ENCODE results near the gene AOPEP.
A peak's percentile ranks its signal among the peaks of the same experiment; 100 is the strongest.

AOPEP gene

DNA sequence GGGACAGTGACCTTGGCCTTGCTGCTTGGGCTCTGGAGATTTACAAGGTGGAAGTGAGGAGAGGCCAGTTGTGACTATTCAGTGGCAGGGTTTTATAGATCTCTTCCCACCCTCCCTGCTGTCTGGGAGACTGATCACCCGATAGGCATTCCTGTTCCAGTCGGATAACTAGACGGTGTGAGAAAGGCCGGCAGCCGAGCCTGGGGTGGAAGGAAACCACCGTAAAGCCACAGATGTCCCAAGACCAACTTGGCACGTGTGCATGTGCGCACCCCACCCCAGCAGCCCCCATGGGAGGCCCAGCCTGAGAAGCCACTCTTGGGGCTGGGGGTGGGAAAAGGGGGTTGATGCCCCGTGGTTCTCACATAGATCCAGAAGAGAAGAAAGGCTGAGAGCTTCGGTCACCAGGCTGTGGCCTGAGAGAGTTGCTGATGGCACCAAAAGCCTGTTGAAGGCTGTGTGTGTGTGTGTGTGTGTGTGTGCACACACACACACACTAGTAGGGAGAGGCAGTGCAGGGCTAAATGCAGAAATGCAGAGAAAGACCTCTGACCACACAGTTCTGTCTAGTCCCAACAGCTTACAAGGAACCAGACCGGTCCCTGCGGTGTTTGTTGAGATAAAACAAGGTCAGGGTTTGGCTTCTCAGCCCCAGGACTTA lies 365.2 kb downstream of the AOPEP start:
- no peaks in the 10 kb centered on the region for H3K27me3 ChIP-seq (ENCODE audit: control insufficient read depth in 1 of 2, insufficient read depth in 2 of 2, low read length in 2 of 2)
- no peak overlapping the region for H3K4me3 ChIP-seq (ENCODE audit: low read depth in 1 of 2, low read length in 2 of 2)
- H3K9ac ChIP-seq (ENCODE audit: low read depth in 1 of 2, low read length in 2 of 2) = peak overlapping the region in 1 of 2 donors; percentile 2
- no peaks in the 10 kb centered on the region for H3K9me3 ChIP-seq (ENCODE audit: control insufficient read depth in 1 of 2, low read length in 2 of 2)
- peak overlapping the region; percentile 51 for H3K27ac ChIP-seq (ENCODE audit: low read depth, low read length)
- peaks cover 20 to 30% of the 10 kb centered on the region in 2 donors for H3K4me1 ChIP-seq (ENCODE audit: control insufficient read depth in 1 of 2, insufficient read depth in 2 of 2, low read length in 2 of 2)
- H3K36me3 ChIP-seq (ENCODE audit: control insufficient read depth in 1 of 2, insufficient read depth in 2 of 2, low read length in 2 of 2) = peaks cover 2 to 6% of the 10 kb centered on the region in 2 donors

DNA sequence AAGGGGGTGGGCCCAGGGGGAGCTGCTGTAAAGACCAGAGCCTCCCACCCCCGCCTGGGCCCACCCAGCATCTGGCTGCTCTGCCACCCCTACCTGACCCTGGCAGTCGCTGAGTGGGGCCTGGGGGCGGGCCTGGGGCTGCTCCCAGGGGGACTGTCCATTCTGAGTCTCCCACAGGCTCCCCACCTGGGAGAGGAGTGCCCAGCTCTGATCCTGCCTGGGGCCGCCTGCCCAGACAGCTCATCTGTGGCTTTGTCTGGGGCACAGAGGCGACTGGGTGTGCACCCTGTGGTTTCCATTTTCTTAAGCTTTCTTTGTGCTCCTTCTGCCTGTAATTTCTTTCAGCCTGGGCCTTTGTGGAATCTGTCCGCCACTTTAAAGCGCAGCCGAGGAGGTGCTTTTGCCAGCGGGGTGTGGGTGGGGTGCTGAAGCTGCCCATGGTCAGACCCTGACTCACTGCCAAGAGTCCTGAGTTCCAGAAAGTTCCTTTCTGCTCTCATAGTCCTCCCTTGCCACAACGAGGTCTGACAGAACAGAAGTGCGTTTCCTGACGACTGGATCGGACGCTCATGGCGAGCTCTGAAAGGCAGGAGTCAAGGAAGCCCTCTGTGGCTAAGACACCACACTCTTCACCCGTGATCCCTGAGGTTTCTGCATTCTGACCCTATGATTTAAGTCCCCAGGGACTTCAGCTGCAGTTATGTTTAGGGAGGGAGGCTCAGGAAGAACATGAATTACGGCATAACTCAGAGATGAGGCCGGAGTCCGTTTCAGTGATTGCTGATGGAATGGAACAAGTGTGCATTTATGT lies 366.0 kb downstream of the AOPEP start:
- H3K27me3 ChIP-seq (ENCODE audit: control insufficient read depth in 1 of 2, insufficient read depth in 2 of 2, low read length in 2 of 2) = no peaks in the 10 kb centered on the region
- no peak overlapping the region for H3K4me3 ChIP-seq (ENCODE audit: low read depth in 1 of 2, low read length in 2 of 2)
- H3K9ac ChIP-seq (ENCODE audit: low read depth in 1 of 2, low read length in 2 of 2) = no peak overlapping the region
- H3K9me3 ChIP-seq (ENCODE audit: control insufficient read depth in 1 of 2, low read length in 2 of 2) = no peaks in the 10 kb centered on the region
- peak overlapping the region; percentile 37 for H3K27ac ChIP-seq (ENCODE audit: low read depth, low read length)
- peaks cover 3 to 4% of the 10 kb centered on the region in 2 donors for H3K36me3 ChIP-seq (ENCODE audit: control insufficient read depth in 1 of 2, insufficient read depth in 2 of 2, low read length in 2 of 2)
- H3K4me1 ChIP-seq (ENCODE audit: control insufficient read depth in 1 of 2, insufficient read depth in 2 of 2, low read length in 2 of 2) = peaks cover 20 to 30% of the 10 kb centered on the region in 2 donors

DNA sequence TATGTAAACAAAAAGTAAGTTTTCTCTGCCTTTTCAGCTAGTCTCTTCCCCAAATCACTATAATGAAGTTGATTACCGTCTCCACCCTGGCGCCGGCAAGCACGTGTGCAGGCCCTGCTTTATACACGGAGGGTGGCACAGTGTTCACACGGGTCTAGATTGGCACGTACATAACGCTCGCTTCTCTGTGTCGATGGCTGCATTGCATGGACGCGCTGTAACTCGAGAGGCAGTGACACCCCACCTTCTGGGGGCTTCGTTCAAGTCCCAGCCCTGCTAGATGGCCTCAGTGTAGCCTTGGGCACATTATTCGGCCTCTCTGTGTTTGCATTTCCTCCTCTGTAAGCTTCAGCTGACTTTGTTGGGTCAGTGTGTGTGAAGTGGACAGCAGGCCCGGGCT lies 367.1 kb downstream of the AOPEP start:
- H3K9me3 ChIP-seq (ENCODE audit: control insufficient read depth in 1 of 2, low read length in 2 of 2) = no peaks in the 10 kb centered on the region
- H3K4me1 ChIP-seq (ENCODE audit: control insufficient read depth in 1 of 2, insufficient read depth in 2 of 2, low read length in 2 of 2) = peaks cover 20 to 30% of the 10 kb centered on the region in 2 donors
- no peak overlapping the region for H3K4me3 ChIP-seq (ENCODE audit: low read depth in 1 of 2, low read length in 2 of 2)
- H3K36me3 ChIP-seq (ENCODE audit: control insufficient read depth in 1 of 2, insufficient read depth in 2 of 2, low read length in 2 of 2) = peaks cover 4 to 5% of the 10 kb centered on the region in 2 donors
- no peak overlapping the region for H3K27ac ChIP-seq (ENCODE audit: low read depth, low read length)
- no peak overlapping the region for H3K9ac ChIP-seq (ENCODE audit: low read depth in 1 of 2, low read length in 2 of 2)
- H3K27me3 ChIP-seq (ENCODE audit: control insufficient read depth in 1 of 2, insufficient read depth in 2 of 2, low read length in 2 of 2) = no peaks in the 10 kb centered on the region

- peaks cover 4 to 5% of the 10 kb centered on the region in 2 donors for H3K36me3 ChIP-seq (ENCODE audit: control insufficient read depth in 1 of 2, insufficient read depth in 2 of 2, low read length in 2 of 2)
- H3K4me1 ChIP-seq (ENCODE audit: control insufficient read depth in 1 of 2, insufficient read depth in 2 of 2, low read length in 2 of 2) = peaks cover 20 to 30% of the 10 kb centered on the region in 2 donors
- H3K27ac ChIP-seq (ENCODE audit: low read depth, low read length) = no peak overlapping the region
- H3K27me3 ChIP-seq (ENCODE audit: control insufficient read depth in 1 of 2, insufficient read depth in 2 of 2, low read length in 2 of 2) = no peaks in the 10 kb centered on the region
- no peak overlapping the region for H3K9ac ChIP-seq (ENCODE audit: low read depth in 1 of 2, low read length in 2 of 2)
- no peak overlapping the region for H3K4me3 ChIP-seq (ENCODE audit: low read depth in 1 of 2, low read length in 2 of 2)
- no peaks in the 10 kb centered on the region for H3K9me3 ChIP-seq (ENCODE audit: control insufficient read depth in 1 of 2, low read length in 2 of 2)
Observed at GRCh38 chr9:95094002-95094401, 367.5 kb downstream of the AOPEP start.

- peaks cover 17 to 22% of the 10 kb centered on the region in 2 donors for H3K4me1 ChIP-seq (ENCODE audit: control insufficient read depth in 1 of 2, insufficient read depth in 2 of 2, low read length in 2 of 2)
- peaks cover 15 to 16% of the 10 kb centered on the region in 2 donors for H3K36me3 ChIP-seq (ENCODE audit: control insufficient read depth in 1 of 2, insufficient read depth in 2 of 2, low read length in 2 of 2)
- H3K27ac ChIP-seq (ENCODE audit: low read depth, low read length) = no peak overlapping the region
- H3K27me3 ChIP-seq (ENCODE audit: control insufficient read depth in 1 of 2, insufficient read depth in 2 of 2, low read length in 2 of 2) = no peaks in the 10 kb centered on the region
- H3K4me3 ChIP-seq (ENCODE audit: low read depth in 1 of 2, low read length in 2 of 2) = no peak overlapping the region
- H3K9me3 ChIP-seq (ENCODE audit: control insufficient read depth in 1 of 2, low read length in 2 of 2) = no peaks in the 10 kb centered on the region
- no peak overlapping the region for H3K9ac ChIP-seq (ENCODE audit: low read depth in 1 of 2, low read length in 2 of 2)
Observed at GRCh38 chr9:95095641-95096355, 369.3 kb downstream of the AOPEP start.

DNA sequence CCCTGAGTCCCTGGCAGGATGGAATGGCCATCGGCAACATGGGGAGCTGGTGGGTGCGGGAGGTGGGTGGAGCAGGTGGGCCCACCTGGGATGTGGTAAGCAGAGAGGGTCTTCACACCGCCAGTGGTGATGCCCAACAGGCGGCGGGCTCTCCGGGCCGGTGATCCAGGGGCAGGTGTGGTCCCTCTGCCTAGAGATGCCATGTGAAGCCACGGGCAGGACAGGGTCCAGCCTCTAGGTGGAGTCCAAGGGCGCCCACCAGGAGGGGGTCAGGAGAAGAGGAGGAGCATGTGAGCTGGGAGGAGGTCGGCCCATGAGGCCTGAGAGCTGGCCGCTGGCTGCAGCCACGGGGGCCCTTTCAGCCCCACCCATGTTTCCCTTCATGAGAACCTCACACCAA lies 369.9 kb downstream of the AOPEP start:
- Histone ChIP-seq H3K9me3 (ENCODE audit: control insufficient read depth in 1 of 2, low read length in 2 of 2) (no peaks in the 10 kb centered on the region), H3K4me1 (ENCODE audit: control insufficient read depth in 1 of 2, insufficient read depth in 2 of 2, low read length in 2 of 2) (peaks cover 13 to 19% of the 10 kb centered on the region in 2 donors), H3K27me3 (ENCODE audit: control insufficient read depth in 1 of 2, insufficient read depth in 2 of 2, low read length in 2 of 2) (no peaks in the 10 kb centered on the region), H3K36me3 (ENCODE audit: control insufficient read depth in 1 of 2, insufficient read depth in 2 of 2, low read length in 2 of 2) (peaks cover 16% of the 10 kb centered on the region in 2 donors), H3K27ac (ENCODE audit: low read depth, low read length) (no peak overlapping the region), H3K4me3 (ENCODE audit: low read depth in 1 of 2, low read length in 2 of 2) (no peak overlapping the region), H3K9ac (ENCODE audit: low read depth in 1 of 2, low read length in 2 of 2) (no peak overlapping the region)

- peaks cover 9 to 15% of the 10 kb centered on the region in 2 donors for H3K4me1 ChIP-seq (ENCODE audit: control insufficient read depth in 1 of 2, insufficient read depth in 2 of 2, low read length in 2 of 2)
- peaks cover 16 to 20% of the 10 kb centered on the region in 2 donors for H3K36me3 ChIP-seq (ENCODE audit: control insufficient read depth in 1 of 2, insufficient read depth in 2 of 2, low read length in 2 of 2)
- H3K9ac ChIP-seq (ENCODE audit: low read depth in 1 of 2, low read length in 2 of 2) = no peak overlapping the region
- no peak overlapping the region for H3K27ac ChIP-seq (ENCODE audit: low read depth, low read length)
- H3K9me3 ChIP-seq (ENCODE audit: control insufficient read depth in 1 of 2, low read length in 2 of 2) = no peaks in the 10 kb centered on the region
- H3K4me3 ChIP-seq (ENCODE audit: low read depth in 1 of 2, low read length in 2 of 2) = no peak overlapping the region
- no peaks in the 10 kb centered on the region for H3K27me3 ChIP-seq (ENCODE audit: control insufficient read depth in 1 of 2, insufficient read depth in 2 of 2, low read length in 2 of 2)
Observed at GRCh38 chr9:95096807-95097206, 370.3 kb downstream of the AOPEP start.

DNA sequence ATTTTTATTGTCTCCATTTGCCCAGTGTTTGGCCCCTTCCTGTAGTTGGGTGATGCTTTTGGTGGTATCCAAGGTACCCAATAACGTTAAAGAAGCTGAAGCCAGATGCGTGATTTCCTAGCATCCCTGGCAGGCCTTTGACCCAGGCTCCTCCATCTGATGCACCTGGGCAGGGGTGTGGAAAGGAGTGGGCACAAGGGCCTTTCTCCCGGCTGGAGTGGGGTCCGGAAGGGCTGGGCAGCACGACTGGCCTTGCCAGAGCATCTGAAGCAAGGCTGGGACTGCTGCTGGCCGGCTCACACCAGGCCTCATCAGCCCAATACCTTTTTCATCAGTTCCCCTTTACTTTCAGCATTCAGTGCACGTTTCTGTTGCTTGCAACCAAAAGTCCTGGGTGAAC lies 370.8 kb downstream of the AOPEP start:
- H3K4me1 ChIP-seq (ENCODE audit: control insufficient read depth in 1 of 2, insufficient read depth in 2 of 2, low read length in 2 of 2) = peaks cover 8 to 10% of the 10 kb centered on the region in 2 donors

GRCh38 chr9:95098391-95098921 lies 372.0 kb downstream of the AOPEP start:
- H3K27ac ChIP-seq (ENCODE audit: low read depth, low read length) = no peak overlapping the region
- no peak overlapping the region for H3K9ac ChIP-seq (ENCODE audit: low read depth in 1 of 2, low read length in 2 of 2)
- H3K36me3 ChIP-seq (ENCODE audit: control insufficient read depth in 1 of 2, insufficient read depth in 2 of 2, low read length in 2 of 2) = peaks cover 16 to 29% of the 10 kb centered on the region in 2 donors
- H3K9me3 ChIP-seq (ENCODE audit: control insufficient read depth in 1 of 2, low read length in 2 of 2) = no peaks in the 10 kb centered on the region
- no peaks in the 10 kb centered on the region for H3K27me3 ChIP-seq (ENCODE audit: control insufficient read depth in 1 of 2, insufficient read depth in 2 of 2, low read length in 2 of 2)
- no peaks in the 10 kb centered on the region for H3K4me1 ChIP-seq (ENCODE audit: control insufficient read depth in 1 of 2, insufficient read depth in 2 of 2, low read length in 2 of 2)
- H3K4me3 ChIP-seq (ENCODE audit: low read depth in 1 of 2, low read length in 2 of 2) = no peak overlapping the region

More for the DNA sequence above, 370.8 kb downstream of the AOPEP start:
- Histone ChIP-seq H3K27ac (ENCODE audit: low read depth, low read length) (no peak overlapping the region), H3K27me3 (ENCODE audit: control insufficient read depth in 1 of 2, insufficient read depth in 2 of 2, low read length in 2 of 2) (no peaks in the 10 kb centered on the region), H3K36me3 (ENCODE audit: control insufficient read depth in 1 of 2, insufficient read depth in 2 of 2, low read length in 2 of 2) (peaks cover 16 to 23% of the 10 kb centered on the region in 2 donors), H3K4me3 (ENCODE audit: low read depth in 1 of 2, low read length in 2 of 2) (no peak overlapping the region), H3K9me3 (ENCODE audit: control insufficient read depth in 1 of 2, low read length in 2 of 2) (no peaks in the 10 kb centered on the region), H3K9ac (ENCODE audit: low read depth in 1 of 2, low read length in 2 of 2) (no peak overlapping the region)
